ENCODE results near the gene AGAP1. TPM values are rescaled to one million over a fixed set of nuclear protein-coding genes. Genes with fewer than 3 reads are reported as not detected.

Gene AGAP1
- total RNA-seq, 1 donor from 2014 or later = 39.0 TPM

- H3K4me3 Mint-ChIP-seq (ENCODE audit: unreplicated experiment) = no peak overlapping the region
- no peaks in the 10 kb centered on the region for H3K27me3 Mint-ChIP-seq (ENCODE audit: low read depth)
- H3K36me3 Mint-ChIP-seq (ENCODE audit: low read depth) = peaks cover 8% of the 10 kb centered on the region
These were observed 410.1 kb downstream of the AGAP1 start for GRCh38 chr2:235903782-235904584.

GRCh38 chr2:235904585-235904931, 410.7 kb downstream of the AGAP1 start:
- no peak for TF ChIP-seq CTCF (IDR thresholded peaks at IDR 0.05)
- Mint-ChIP-seq H3K4me1 (ENCODE audit: low read depth) (peaks cover 2% of the 10 kb centered on the region), H3K36me3 (ENCODE audit: low read depth) (peaks cover 8% of the 10 kb centered on the region), H3K9me3 (ENCODE audit: low read depth) (no peaks in the 10 kb centered on the region), H3K4me3 (ENCODE audit: unreplicated experiment) (no peak overlapping the region), H3K27ac (ENCODE audit: unreplicated experiment) (no peak overlapping the region), H3K27me3 (ENCODE audit: low read depth) (no peaks in the 10 kb centered on the region)
- DNase-seq (ENCODE audit: low spot score) = no peak

More at GRCh38 chr2:235903782-235904584, 410.1 kb downstream of the AGAP1 start:
- DNase-seq (ENCODE audit: low spot score) = no peak
- H3K27ac Mint-ChIP-seq (ENCODE audit: unreplicated experiment) = no peak overlapping the region
- H3K9me3 Mint-ChIP-seq (ENCODE audit: low read depth) = no peaks in the 10 kb centered on the region
- H3K4me1 Mint-ChIP-seq (ENCODE audit: low read depth) = peaks cover 2% of the 10 kb centered on the region
- no peak for TF ChIP-seq CTCF (IDR thresholded peaks at IDR 0.05)

GRCh38 chr2:235908826-235909225, 415.0 kb downstream of the AGAP1 start:
- H3K9me3 Mint-ChIP-seq (ENCODE audit: low read depth) = peaks cover 5% of the 10 kb centered on the region

GRCh38 chr2:235909358-235909757, 415.5 kb downstream of the AGAP1 start:
- Mint-ChIP-seq H3K27ac (ENCODE audit: unreplicated experiment) (no peak overlapping the region), H3K9me3 (ENCODE audit: low read depth) (peaks cover 5% of the 10 kb centered on the region), H3K27me3 (ENCODE audit: low read depth) (no peaks in the 10 kb centered on the region), H3K4me3 (ENCODE audit: unreplicated experiment) (no peak overlapping the region), H3K4me1 (ENCODE audit: low read depth) (peaks cover 5% of the 10 kb centered on the region), H3K36me3 (ENCODE audit: low read depth) (peaks cover 15% of the 10 kb centered on the region)
- TF ChIP-seq CTCF (IDR thresholded peaks at IDR 0.05) = no peak
- DNase-seq (ENCODE audit: low spot score) = no peak

More at GRCh38 chr2:235908826-235909225, 415.0 kb downstream of the AGAP1 start:
- H3K36me3 Mint-ChIP-seq (ENCODE audit: low read depth) = peaks cover 13% of the 10 kb centered on the region
- H3K27ac Mint-ChIP-seq (ENCODE audit: unreplicated experiment) = no peak overlapping the region
- no peak for TF ChIP-seq CTCF (IDR thresholded peaks at IDR 0.05)
- no peak overlapping the region for H3K4me3 Mint-ChIP-seq (ENCODE audit: unreplicated experiment)
- DNase-seq (ENCODE audit: low spot score) = no peak
- peaks cover 5% of the 10 kb centered on the region for H3K4me1 Mint-ChIP-seq (ENCODE audit: low read depth)
- no peaks in the 10 kb centered on the region for H3K27me3 Mint-ChIP-seq (ENCODE audit: low read depth)

- H3K4me1 Mint-ChIP-seq (ENCODE audit: low read depth) = peaks cover 5% of the 10 kb centered on the region
- peaks cover 21% of the 10 kb centered on the region for H3K36me3 Mint-ChIP-seq (ENCODE audit: low read depth)
- no peak overlapping the region for H3K27ac Mint-ChIP-seq (ENCODE audit: unreplicated experiment)
- H3K4me3 Mint-ChIP-seq (ENCODE audit: unreplicated experiment) = no peak overlapping the region
- TF ChIP-seq CTCF (IDR thresholded peaks at IDR 0.05) = no peak
- no peak for DNase-seq (ENCODE audit: low spot score)
- H3K27me3 Mint-ChIP-seq (ENCODE audit: low read depth) = no peaks in the 10 kb centered on the region
- peaks cover 5% of the 10 kb centered on the region for H3K9me3 Mint-ChIP-seq (ENCODE audit: low read depth)
These were observed 416.2 kb downstream of the AGAP1 start for GRCh38 chr2:235910067-235910466.
